Transverse colon (tissue), 4 donors: ENCODE measurements around the gene DAB2IP. TPM values are rescaled to one million over a fixed set of nuclear protein-coding genes. Genes with fewer than 3 reads are reported as not detected.

Experiments
- DNase-seq: peaks from one replicate; pipeline ENCODE4 v3.0.0-alpha.2; 2019
- H3K27ac ChIP-seq, 4 donors: fragments of 200-600 bp; sonication (generic); 2 replicates each; pipeline ENCODE4 v1.5.1; 2016 to 2018; ENCODE audit warnings: inconsistent platforms in 4 of 4
- H3K27me3 ChIP-seq: fragments of 200-600 bp; sonication (generic); 2 replicates; pipeline ENCODE4 v1.5.1; 2017; ENCODE audit warnings: inconsistent platforms
- H3K36me3 ChIP-seq, 4 donors: fragments of 200-600 bp; sonication (generic); 2 replicates each; pipeline ENCODE4 v1.5.1; 2017 to 2019; ENCODE audit warnings: inconsistent platforms in 4 of 4
- H3K4me1 ChIP-seq, 4 donors: fragments of 200-600 bp; sonication (generic); 2 replicates each; pipeline ENCODE4 v1.5.1; 2017 to 2020; ENCODE audit warnings: inconsistent platforms in 4 of 4
- H3K4me3 ChIP-seq, 4 donors: fragments of 200-600 bp; sonication (generic); 1 replicate in 1 of 4; 2 replicates in 3 of 4; pipeline versions ENCODE4 v1.5.1 to v1.6.1; 2017 to 2019; ENCODE audit warnings: inconsistent platforms in 4 of 4
- H3K9me3 ChIP-seq, 2 donors: fragments of 200-600 bp; sonication (generic); 2 replicates each; pipeline ENCODE4 v1.5.1; 2017 to 2019; ENCODE audit warnings: inconsistent platforms in 2 of 2
- CTCF ChIP-seq, 5 experiments: fragments of 200-600 bp in 3 of 5; fragments of 450-650 bp in 2 of 5; sonication (generic) in 3 of 5; IDR thresholded peaks; 1 replicate in 2 of 5; 2 replicates in 3 of 5; pipeline ENCODE4 v1.5.1; 2016 to 2017; ENCODE audit warnings: antibody characterized with exemption in 5 of 5, inconsistent platforms in 3 of 5, mild to moderate bottlenecking in 2 of 5, moderate library complexity in 1 of 5
- EP300 ChIP-seq: sonication (generic); formaldehyde crosslinking; IDR thresholded peaks from one replicate; pipeline ENCODE4 v1.6.1; 2017; ENCODE audit warnings: antibody characterized with exemption, low read depth
- POLR2A ChIP-seq: fragments of 450-650 bp; IDR thresholded peaks from one replicate; pipeline ENCODE4 v1.6.1; 2016; ENCODE audit warnings: antibody characterized with exemption, mild to moderate bottlenecking, moderate library complexity
- POLR2AphosphoS5 ChIP-seq, 3 donors: sonication (generic); formaldehyde crosslinking; IDR thresholded peaks; one replicate each; pipeline ENCODE4 v1.6.1; 2016; ENCODE audit warnings: antibody characterized with exemption in 3 of 3
- WGBS, 2 donors: methylation state at CpG; one replicate each; pipeline ENCODE4 v1.1.5; 2018; ENCODE audit warnings: low coverage in 1 of 2; 5-methylcytosine and 5-hydroxymethylcytosine counted together
- in situ Hi-C, 4 donors: fragments of 200-750 bp; cut with MboI; loops; one replicate each; pipeline versions ENCODE4 v1.15.0 to v1.15.1; 2017; ENCODE audit warnings: low sequenced_read_pairs in 3 of 4, low pct_ligation_motif_present in 1 of 4, low pct_unique_long_range_greater_than_20kb in 1 of 4
- intact Hi-C: fragments of 100-400 bp; cut with DNase I; formaldehyde crosslinking; loops from one replicate; pipeline ENCODE4 v1.15.1; 2023; ENCODE audit warnings: low total_unique reads
- total RNA-seq, 4 donors: library from RNA; depleted of rRNA; stranded (reverse); fragments of >200 nt; gene quantifications; one replicate each; pipeline ENCODE4 v1.1.0, GENCODE V29; 2016

The DAB2IP gene
- total RNA-seq, 4 donors from 2014 or later = 84.2 to 159 (median 90.7) TPM

DNA sequence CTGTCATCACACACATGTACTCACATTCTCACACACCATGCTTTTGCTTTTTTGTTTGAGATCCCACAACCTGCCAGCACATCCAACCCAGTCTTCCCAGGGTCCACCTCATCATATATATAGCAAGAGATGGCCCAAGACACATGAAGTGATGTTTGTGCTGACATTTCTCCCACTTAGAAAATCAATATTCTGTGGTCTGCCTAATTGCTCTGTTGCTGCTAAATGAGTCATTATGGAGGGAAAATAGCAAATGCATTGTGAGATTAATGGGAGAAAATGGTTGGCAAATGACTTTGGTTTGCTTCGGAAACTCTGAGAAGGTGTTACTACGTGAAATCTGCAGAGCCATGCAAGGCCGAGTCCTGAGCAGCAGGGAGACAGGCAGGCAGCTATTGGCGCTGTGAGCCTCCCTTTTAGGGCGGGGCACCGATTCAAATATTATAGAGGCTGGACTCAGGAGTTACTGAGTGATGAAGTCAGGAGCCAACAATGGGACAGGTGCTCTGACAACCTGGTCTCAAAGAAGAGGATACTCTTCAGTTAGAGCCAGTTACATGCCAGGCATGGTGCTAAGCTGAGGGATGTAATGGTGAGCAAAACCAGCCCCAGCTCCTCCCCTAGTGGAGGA, 62.8 kb downstream of the DAB2IP start:
- no peak overlapping the region for H3K27ac ChIP-seq
- TF ChIP-seq CTCF (IDR thresholded peaks at IDR 0.05) (peak in 1 of 5 experiments; percentile 36), EP300 (no peak), POLR2AphosphoS5 (IDR thresholded peaks at IDR 0.05) (no peak)

GRCh38 chr9:121714873-121715272, 63.4 kb downstream of the DAB2IP start:
- no peak for TF ChIP-seq EP300
- no peak for TF ChIP-seq POLR2AphosphoS5 (IDR thresholded peaks at IDR 0.05)
- no peak for TF ChIP-seq POLR2A
- no peak for TF ChIP-seq CTCF (IDR thresholded peaks at IDR 0.05)
- Histone ChIP-seq H3K4me3 (no peak overlapping the region), H3K4me1 (peaks cover 8 to 42% (median 12%) of the 10 kb centered on the region in 4 donors), H3K9me3 (no peaks in the 10 kb centered on the region), H3K36me3 (no peaks in the 10 kb centered on the region), H3K27me3 (no peaks in the 10 kb centered on the region), H3K27ac (no peak overlapping the region)
- WGBS, 2 donors = 90% methylated on average over 5 of the region's 5 CpGs; no CpG with 5 or more reads in 1 of the 2 donors
- in situ Hi-C loops (no loop called here), intact Hi-C loops (no loop called here)
- DNase-seq = no peak

More for the DNA sequence above, 62.8 kb downstream of the DAB2IP start:
- Histone ChIP-seq H3K4me1 (peaks cover 9 to 44% (median 11%) of the 10 kb centered on the region in 4 donors), H3K36me3 (no peaks in the 10 kb centered on the region), H3K27me3 (no peaks in the 10 kb centered on the region), H3K4me3 (no peak overlapping the region), H3K9me3 (no peaks in the 10 kb centered on the region)
- intact Hi-C loops = no loop called here
- no peak for DNase-seq
- in situ Hi-C loops = no loop called here
- 66% methylated on average over 6 of the region's 6 CpGs; no CpG with 5 or more reads in 1 of the 2 donors for WGBS, 2 donors

- Histone ChIP-seq H3K27ac (no peak overlapping the region), H3K36me3 (no peaks in the 10 kb centered on the region), H3K4me3 (no peak overlapping the region), H3K4me1 (peaks cover 22 to 54% (median 36%) of the 10 kb centered on the region in 4 donors), H3K27me3 (no peaks in the 10 kb centered on the region), H3K9me3 (no peaks in the 10 kb centered on the region)
- in situ Hi-C loops (no loop called here), intact Hi-C loops (no loop called here)
- no peak for TF ChIP-seq POLR2A
- TF ChIP-seq POLR2AphosphoS5 (IDR thresholded peaks at IDR 0.05) = no peak
- TF ChIP-seq EP300 = no peak
- no peak for TF ChIP-seq CTCF (IDR thresholded peaks at IDR 0.05)
- WGBS, 2 donors = 82 to 86% methylated on average over 2 to 19 of the region's 19 CpGs
- no peak for DNase-seq
Observed at GRCh38 chr9:121717141-121717991, 65.9 kb downstream of the DAB2IP start.

DNA sequence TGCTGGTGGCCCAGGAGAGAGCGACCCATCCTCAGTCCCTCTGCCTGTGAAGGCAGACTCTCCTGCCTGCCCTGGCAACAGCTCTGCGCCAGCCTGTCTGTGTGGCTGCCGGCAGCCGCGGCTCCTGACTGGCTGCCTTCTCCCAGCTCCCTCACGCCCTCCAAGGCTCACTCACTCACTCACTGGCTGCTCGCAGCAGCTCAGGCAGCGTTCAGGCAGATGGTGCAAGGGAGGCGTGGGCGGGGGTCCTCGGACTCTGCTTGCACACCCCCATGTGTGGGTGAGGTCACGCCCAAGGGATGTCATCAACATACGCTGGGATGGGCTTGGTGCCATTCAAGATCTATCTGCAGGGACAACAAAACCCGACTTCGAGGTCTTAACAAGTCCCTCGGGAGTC, 66.7 kb downstream of the DAB2IP start:
- Histone ChIP-seq H3K4me3 (no peak overlapping the region), H3K4me1 (peaks cover 25 to 62% (median 42%) of the 10 kb centered on the region in 4 donors), H3K36me3 (no peaks in the 10 kb centered on the region), H3K9me3 (no peaks in the 10 kb centered on the region), H3K27me3 (no peaks in the 10 kb centered on the region), H3K27ac (peak overlapping the region in 1 of 4 donors; percentile 26)
- no peak for DNase-seq
- in situ Hi-C loops (no loop called here), intact Hi-C loops (no loop called here)
- TF ChIP-seq CTCF (IDR thresholded peaks at IDR 0.05) = no peak
- no peak for TF ChIP-seq POLR2A
- no peak for TF ChIP-seq EP300
- TF ChIP-seq POLR2AphosphoS5 (IDR thresholded peaks at IDR 0.05) = no peak
- WGBS, 2 donors = 51% methylated on average over 3 of the region's 16 CpGs; no CpG with 5 or more reads in 1 of the 2 donors
